Body of pancreas (tissue), 4 donors: ENCODE measurements around the gene KRT83. TPM values are rescaled to one million over a fixed set of nuclear protein-coding genes. Genes with fewer than 3 reads are reported as not detected.

Experiments used
- ATAC-seq: fragments of 150-250 bp; one replicate; pipeline ENCODE4 v1.9.1; 2016
- DNase-seq, 4 donors: peaks; one replicate each; pipeline ENCODE4 v3.0.0-alpha.2; 2019
- H3K27ac ChIP-seq, 4 donors: fragments of 200-600 bp; sonication (generic); 1 replicate in 3 of 4; 2 replicates in 1 of 4; pipeline versions ENCODE4 v1.5.1 to v1.6.1; 2016 to 2019; ENCODE audit warnings: mild to moderate bottlenecking in 1 of 4, mixed read lengths in 1 of 4, moderate library complexity in 1 of 4
- H3K27me3 ChIP-seq, 2 donors: fragments of 200-600 bp; sonication (generic); one replicate each; pipeline ENCODE4 v1.6.0; 2016; ENCODE audit warnings: mild to moderate bottlenecking in 1 of 2
- H3K36me3 ChIP-seq, 2 donors: fragments of 200-600 bp; sonication (generic); replicated peaks in 1 of 2; 2 replicates each; pipeline ENCODE4 v1.5.1; 2016; ENCODE audit warnings: low read depth in 2 of 2; ENCODE audit not compliant: insufficient read depth in 1 of 2
- H3K4me1 ChIP-seq: fragments of 200-600 bp; sonication (generic); one replicate; pipeline ENCODE4 v1.6.0; 2016
- H3K4me3 ChIP-seq, 2 donors: fragments of 200-600 bp; sonication (generic); 1 replicate in 1 of 2; 2 replicates in 1 of 2; pipeline ENCODE4 v1.5.1; 2016 to 2019
- H3K9me3 ChIP-seq, 3 donors: fragments of 200-600 bp; sonication (generic); 1 replicate in 2 of 3; 2 replicates in 1 of 3; pipeline ENCODE4 v1.5.1; 2016
- POLR2A ChIP-seq, 3 donors: fragments of 450-650 bp; IDR thresholded peaks; one replicate each; pipeline ENCODE4 v1.6.1; 2016; ENCODE audit warnings: antibody characterized with exemption in 3 of 3, mild to moderate bottlenecking in 2 of 3
- WGBS, 2 donors: methylation state at CpG; one replicate each; pipeline ENCODE4 v1.1.5; 2017; 5-methylcytosine and 5-hydroxymethylcytosine counted together
- intact Hi-C: fragments of 100-400 bp; cut with DNase I; formaldehyde crosslinking; loops from one replicate; pipeline ENCODE4 v1.15.1; 2023
- total RNA-seq, 2 donors: library from RNA; depleted of rRNA; stranded (reverse); fragments of >200 nt; gene quantifications; one replicate each; pipeline ENCODE4 v1.1.0, GENCODE V29; 2016
- TF ChIP-seq, protein P1 (sequence below), 7 experiments: fragments of 450-650 bp in 4 of 7; fragments of 200-600 bp in 3 of 7; sonication (generic) in 3 of 7; IDR thresholded peaks; one replicate each; pipeline ENCODE4 v1.5.1; 2016 to 2019; ENCODE audit warnings: antibody characterized with exemption in 7 of 7

The KRT83 gene
- total RNA-seq, 2 donors from 2014 or later, result not detected

DNA sequence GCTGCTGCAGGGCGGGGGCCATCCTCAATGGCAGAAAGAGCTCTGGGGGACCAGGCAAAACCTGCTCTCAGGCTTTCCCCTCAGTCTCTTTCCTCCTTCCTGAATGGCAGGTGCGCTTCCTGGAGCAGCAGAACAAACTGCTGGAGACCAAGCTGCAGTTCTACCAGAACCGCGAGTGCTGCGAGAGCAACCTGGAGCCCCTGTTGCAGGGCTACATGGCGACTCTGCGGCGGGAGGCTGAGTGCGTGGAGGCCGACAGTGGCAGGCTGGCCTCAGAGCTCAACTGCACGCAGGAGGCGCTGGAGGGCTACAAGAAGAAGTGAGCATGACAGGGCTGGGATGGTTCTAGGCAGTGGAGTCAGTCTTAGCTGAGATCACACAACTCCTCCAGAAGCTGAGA, 22.9 kb upstream of the KRT83 start:
- no peak for ATAC-seq
- WGBS, 2 donors, result 89 to 93% methylated on average over 10 to 12 of the region's 12 CpGs
- Histone ChIP-seq H3K9me3 (peaks cover 0 to 6% (median 0%) of the 10 kb centered on the region in 3 donors), H3K4me1 (peaks cover 26% of the 10 kb centered on the region), H3K4me3 (no peak overlapping the region), H3K27me3 (no peaks in the 10 kb centered on the region), H3K27ac (no peak overlapping the region), H3K36me3 (no peaks in the 10 kb centered on the region)
- TF ChIP-seq, protein P1, sequence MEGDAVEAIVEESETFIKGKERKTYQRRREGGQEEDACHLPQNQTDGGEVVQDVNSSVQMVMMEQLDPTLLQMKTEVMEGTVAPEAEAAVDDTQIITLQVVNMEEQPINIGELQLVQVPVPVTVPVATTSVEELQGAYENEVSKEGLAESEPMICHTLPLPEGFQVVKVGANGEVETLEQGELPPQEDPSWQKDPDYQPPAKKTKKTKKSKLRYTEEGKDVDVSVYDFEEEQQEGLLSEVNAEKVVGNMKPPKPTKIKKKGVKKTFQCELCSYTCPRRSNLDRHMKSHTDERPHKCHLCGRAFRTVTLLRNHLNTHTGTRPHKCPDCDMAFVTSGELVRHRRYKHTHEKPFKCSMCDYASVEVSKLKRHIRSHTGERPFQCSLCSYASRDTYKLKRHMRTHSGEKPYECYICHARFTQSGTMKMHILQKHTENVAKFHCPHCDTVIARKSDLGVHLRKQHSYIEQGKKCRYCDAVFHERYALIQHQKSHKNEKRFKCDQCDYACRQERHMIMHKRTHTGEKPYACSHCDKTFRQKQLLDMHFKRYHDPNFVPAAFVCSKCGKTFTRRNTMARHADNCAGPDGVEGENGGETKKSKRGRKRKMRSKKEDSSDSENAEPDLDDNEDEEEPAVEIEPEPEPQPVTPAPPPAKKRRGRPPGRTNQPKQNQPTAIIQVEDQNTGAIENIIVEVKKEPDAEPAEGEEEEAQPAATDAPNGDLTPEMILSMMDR (IDR thresholded peaks at IDR 0.05), result no peak
- intact Hi-C loops, result no loop called here
- no peak for DNase-seq

DNA sequence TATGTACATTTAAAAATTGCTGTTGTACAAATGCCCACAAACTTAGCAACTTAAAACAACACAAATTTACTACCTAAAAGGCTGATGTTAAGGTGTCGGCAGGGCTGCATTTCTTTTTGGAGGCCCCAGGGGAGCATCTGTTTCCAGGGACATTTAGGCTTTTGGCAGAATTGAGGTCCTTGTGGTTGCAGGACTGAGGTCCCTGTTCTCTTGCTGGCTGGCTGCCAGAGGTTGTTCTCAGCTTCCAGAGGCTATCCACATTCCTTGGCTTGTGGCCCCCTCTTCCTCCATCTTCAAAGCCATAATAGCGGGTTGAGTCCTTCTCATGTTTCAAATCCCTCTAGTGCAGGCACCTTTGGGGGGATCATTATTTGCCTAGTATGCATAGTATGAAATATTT, 22.4 kb upstream of the KRT83 start:
- H3K4me1 ChIP-seq, result peaks cover 26% of the 10 kb centered on the region
- DNase-seq (no peak), ATAC-seq (no peak)
- WGBS, 2 donors, result 97 to 100% methylated on average over 2 of the region's 2 CpGs
- peaks cover 0 to 6% (median 0%) of the 10 kb centered on the region in 3 donors for H3K9me3 ChIP-seq
- no peak overlapping the region for H3K4me3 ChIP-seq
- no peaks in the 10 kb centered on the region for H3K36me3 ChIP-seq
- no peak overlapping the region for H3K27ac ChIP-seq
- H3K27me3 ChIP-seq, result no peaks in the 10 kb centered on the region
- TF ChIP-seq POLR2A (IDR thresholded peaks at IDR 0.05), result no peak
- TF ChIP-seq, protein P1 (IDR thresholded peaks at IDR 0.05), result no peak
- intact Hi-C loops, result no loop called here

DNA sequence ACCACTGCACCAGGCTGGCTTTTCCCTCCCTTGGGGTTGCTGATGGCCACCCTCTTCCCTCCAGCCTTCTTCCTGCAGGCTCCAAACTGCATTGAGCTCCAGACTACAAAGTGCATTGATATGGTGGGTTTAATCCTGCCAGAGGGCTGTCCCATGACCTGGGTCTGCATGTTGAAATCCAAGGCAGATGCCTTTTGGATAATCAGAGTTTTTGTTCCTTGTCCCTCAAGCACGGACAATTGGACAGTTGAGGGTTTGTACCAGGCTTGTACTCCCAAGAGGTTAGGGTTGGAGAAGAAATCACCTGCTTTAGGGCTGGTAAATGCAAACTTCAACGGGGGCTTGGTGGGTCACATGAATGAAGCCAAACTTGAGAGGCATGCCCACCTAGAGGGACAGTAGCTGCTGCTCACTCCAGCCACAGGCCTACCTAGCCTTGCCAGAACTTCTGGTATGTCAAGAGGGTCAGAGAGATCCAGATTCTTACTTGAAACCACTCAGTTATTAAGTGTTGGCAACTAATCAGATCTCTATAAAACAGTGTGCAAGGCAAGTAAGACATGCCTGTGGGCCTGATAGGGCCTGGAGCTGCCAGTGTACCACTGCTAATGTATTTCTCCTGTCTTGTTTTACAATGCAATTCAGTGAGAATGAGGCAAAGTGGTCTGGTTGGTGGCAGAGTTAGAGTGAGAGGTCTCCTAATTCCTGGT, 21.7 kb upstream of the KRT83 start:
- WGBS, 2 donors, result 84 to 89% methylated on average over 2 of the region's 2 CpGs
- H3K36me3 ChIP-seq, result no peaks in the 10 kb centered on the region
- DNase-seq (no peak), ATAC-seq (no peak)
- no peak overlapping the region for H3K27ac ChIP-seq
- no peak for TF ChIP-seq POLR2A (IDR thresholded peaks at IDR 0.05)
- TF ChIP-seq, protein P1 (IDR thresholded peaks at IDR 0.05), result no peak
- no peaks in the 10 kb centered on the region for H3K27me3 ChIP-seq
- intact Hi-C loops, result no loop called here
- H3K9me3 ChIP-seq, result peaks cover 0 to 6% (median 0%) of the 10 kb centered on the region in 3 donors
- H3K4me3 ChIP-seq, result no peak overlapping the region
- H3K4me1 ChIP-seq, result peaks cover 26% of the 10 kb centered on the region

DNA sequence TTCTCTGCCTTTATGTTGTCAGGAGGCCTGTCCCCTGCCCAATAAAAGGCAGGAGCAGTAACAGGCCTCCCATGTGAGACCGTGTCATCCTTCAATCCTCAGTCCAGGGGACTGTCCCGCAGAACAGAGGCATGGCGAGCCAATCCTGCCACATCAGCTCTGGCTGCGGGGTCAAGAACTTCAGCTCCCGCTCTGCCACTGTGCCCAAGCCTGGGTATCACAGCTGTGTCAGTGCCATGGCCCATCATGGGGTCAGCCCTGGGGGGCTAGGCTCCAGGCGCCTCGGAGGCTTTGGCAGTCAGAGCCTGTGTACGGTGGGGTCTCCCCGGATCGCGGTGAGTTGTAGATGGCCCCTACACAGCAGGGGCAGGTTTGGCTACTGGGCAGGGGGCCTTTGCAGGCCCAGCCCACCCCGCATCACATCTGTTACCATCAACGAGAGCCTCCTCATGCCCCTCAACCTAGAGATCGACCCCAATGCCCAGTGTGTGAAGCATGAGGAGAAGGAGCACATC, 19.9 kb upstream of the KRT83 start:
- Histone ChIP-seq H3K9me3 (peaks cover 0 to 6% (median 0%) of the 10 kb centered on the region in 3 donors), H3K27ac (no peak overlapping the region), H3K4me3 (no peak overlapping the region), H3K4me1 (peaks cover 16% of the 10 kb centered on the region), H3K36me3 (no peaks in the 10 kb centered on the region), H3K27me3 (no peaks in the 10 kb centered on the region)
- no peak for TF ChIP-seq POLR2A (IDR thresholded peaks at IDR 0.05)
- TF ChIP-seq, protein P1 (IDR thresholded peaks at IDR 0.05), result no peak
- WGBS, 2 donors, result 94 to 98% methylated on average over 5 to 10 of the region's 14 CpGs
- ATAC-seq, result no peak
- no peak for DNase-seq
- intact Hi-C loops, result no loop called here
